AG04449 (cell line): Measurements from ENCODE around the gene SMOC1.

ENCODE experiments used
- CTCF ChIA-PET: fragments of 350-600 bp; formaldehyde crosslinking; extraction: SDS; loops from one replicate; lab custom pipeline; 2021; ENCODE audit warnings: antibody characterized with exemption; lab: Yijun Ruan, JAX
- POLR2A ChIA-PET: fragments of 400-600, 350-600 bp; formaldehyde crosslinking; extraction: SDS; loops from one replicate; lab custom pipeline; 2020; ENCODE audit warnings: antibody characterized with exemption, inconsistent platforms; lab: Yijun Ruan, JAX
- DNase-seq: peaks from one replicate; pipeline ENCODE4 v3.0.0-alpha.2; 2010; ENCODE audit warnings: low read depth, low spot score
- H3K4me3 ChIP-seq: 2 replicates; pipeline ENCODE4 v1.5.1; 2011; ENCODE audit warnings: low read depth, mild to moderate bottlenecking, control low read depth, low read length
- TF ChIP-seq, protein P1 (sequence below): IDR thresholded peaks from one replicate; pipeline ENCODE4 v1.5.1; 2011; ENCODE audit warnings: mild to moderate bottlenecking, moderate library complexity, low read length, control low read depth, inconsistent platforms; ENCODE audit not compliant: insufficient read depth; ENCODE audit errors: missing control alignments

The SMOC1 gene

DNA sequence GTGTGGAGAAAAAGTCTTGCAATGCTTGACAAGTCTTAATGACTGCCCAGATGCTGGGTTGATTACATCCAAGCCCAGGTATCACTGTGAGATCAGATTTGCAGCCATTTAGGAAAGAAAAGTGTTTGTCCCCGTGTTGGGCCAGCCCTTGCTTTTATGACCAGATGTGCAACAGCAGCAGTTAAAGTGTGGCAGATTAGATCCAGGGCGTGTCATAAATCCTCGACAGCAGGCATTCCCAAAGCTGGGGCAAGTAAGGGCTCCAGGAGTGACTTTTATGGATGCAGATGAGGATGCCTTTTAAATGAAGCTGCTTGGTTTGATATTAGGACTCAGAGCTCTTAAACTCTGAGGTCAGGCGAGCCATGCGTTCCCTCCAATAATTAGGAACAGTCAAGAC is 1.7 kb downstream of the SMOC1 start:
- ChIA-PET CTCF (interaction anchor here (1.6 kb wide), 1 partner anchor 9 kb away, joined by 4 read pairs; no protein-coding TSS in a partner anchor), POLR2A (no interaction called here)
- DNase-seq: no peak
- H3K4me3 ChIP-seq: no peak overlapping the region
- TF ChIP-seq, protein P1, sequence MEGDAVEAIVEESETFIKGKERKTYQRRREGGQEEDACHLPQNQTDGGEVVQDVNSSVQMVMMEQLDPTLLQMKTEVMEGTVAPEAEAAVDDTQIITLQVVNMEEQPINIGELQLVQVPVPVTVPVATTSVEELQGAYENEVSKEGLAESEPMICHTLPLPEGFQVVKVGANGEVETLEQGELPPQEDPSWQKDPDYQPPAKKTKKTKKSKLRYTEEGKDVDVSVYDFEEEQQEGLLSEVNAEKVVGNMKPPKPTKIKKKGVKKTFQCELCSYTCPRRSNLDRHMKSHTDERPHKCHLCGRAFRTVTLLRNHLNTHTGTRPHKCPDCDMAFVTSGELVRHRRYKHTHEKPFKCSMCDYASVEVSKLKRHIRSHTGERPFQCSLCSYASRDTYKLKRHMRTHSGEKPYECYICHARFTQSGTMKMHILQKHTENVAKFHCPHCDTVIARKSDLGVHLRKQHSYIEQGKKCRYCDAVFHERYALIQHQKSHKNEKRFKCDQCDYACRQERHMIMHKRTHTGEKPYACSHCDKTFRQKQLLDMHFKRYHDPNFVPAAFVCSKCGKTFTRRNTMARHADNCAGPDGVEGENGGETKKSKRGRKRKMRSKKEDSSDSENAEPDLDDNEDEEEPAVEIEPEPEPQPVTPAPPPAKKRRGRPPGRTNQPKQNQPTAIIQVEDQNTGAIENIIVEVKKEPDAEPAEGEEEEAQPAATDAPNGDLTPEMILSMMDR: no peak

DNA sequence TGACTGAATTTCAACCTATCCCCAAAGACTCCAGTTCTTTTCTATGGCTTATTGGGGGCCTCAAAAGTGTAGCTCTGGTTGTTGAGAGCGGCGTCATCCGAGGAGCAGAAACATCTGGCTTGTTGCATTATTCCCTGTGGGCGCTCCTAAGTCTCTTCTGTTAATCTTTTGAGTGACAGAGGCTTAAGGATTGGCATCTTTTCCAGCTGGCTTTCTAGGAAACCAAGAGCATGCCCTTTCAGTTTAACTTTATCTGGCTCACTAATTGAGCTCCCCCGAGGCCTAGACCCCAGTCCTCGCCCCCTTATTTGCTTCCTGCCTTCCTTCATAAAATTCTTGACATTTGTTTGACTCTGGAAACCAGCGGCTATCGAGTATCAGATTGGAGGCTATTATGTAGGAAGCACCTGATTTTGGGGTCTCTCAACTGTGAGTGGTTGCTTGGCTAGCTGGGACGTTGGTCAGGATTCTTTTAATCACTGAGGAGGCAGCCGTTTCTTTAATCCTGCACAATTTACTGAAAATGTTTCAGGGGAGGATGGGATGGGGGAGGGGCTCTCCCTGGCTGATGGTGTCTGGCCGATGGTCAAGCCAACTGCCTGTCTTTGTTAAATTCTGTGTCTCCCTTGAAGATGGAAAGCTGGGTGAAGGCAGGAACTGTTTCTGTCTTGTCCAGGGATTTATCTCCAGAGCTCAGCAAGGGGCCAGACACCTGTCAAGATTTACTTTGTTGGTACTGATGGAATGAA is 3.1 kb downstream of the SMOC1 start:
- POLR2A ChIA-PET: no interaction called here
- DNase-seq: no peak
- TF ChIP-seq, protein P1: no peak
- CTCF ChIA-PET: interaction anchor here (1.5 to 1.6 kb wide), 2 partner anchors 11 to 146 kb away, joined by 4 to 5 read pairs; no protein-coding TSS in a partner anchor
- no peak overlapping the region for H3K4me3 ChIP-seq

DNA sequence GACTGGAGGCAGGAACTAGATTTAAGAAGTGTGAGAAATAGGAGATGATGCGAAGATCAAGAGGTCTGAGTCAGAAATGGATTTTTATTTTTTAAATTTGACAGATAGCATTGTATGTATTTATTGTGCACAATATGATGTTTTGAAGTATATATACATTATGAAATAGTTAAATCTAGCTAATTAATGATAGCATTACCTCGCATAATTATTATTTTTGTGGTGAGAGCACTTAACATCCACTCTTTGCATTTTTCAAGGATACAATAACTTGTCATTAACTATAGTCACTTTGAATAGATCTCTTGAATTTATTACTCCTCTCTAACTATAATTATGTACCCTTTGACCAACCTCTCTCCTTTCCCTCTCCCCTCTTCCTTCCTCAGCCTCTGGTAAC is 3.7 kb downstream of the SMOC1 start:
- POLR2A ChIA-PET: no interaction called here

DNA sequence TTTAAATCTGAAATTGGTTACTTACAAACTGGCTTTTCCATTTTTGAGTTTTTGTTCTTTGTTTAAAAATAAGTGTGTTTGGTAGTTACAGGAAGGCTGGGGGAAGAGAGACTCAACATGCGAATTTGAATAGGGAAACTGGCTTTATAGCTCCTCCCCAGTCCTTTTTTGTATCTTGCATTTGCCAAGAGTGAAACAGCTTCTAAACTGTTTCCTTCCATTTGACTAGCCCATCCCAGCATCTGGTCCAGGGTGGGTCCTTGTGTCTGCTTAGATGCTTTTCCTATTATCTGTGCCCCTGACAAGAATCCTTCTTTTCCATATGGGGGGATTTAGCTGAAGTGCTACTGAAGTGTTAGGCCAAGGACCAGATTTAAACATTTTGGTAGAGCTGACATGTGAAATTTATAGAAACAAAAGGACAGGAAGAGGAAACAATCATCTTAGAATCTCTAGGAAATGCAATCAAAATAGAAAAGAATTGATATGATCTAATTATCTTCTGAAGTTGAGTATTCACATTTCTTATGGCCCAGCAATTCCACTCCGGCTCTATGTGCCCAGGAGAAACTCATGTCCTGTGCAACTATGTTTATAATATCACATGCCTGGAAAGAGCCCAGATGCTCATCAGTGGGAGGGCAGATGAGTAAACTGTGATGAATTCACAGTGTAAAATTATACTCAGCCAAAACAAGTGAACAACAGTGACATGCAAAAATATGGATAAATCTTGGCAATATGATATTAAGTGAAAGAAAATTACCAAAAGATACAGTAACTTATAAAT is 7.4 kb downstream of the SMOC1 start:
- CTCF ChIA-PET: no interaction called here
- no peak overlapping the region for H3K4me3 ChIP-seq
- POLR2A ChIA-PET: no interaction called here
- DNase-seq: no peak
- TF ChIP-seq, protein P1: no peak

More for the DNA sequence above, 3.7 kb downstream of the SMOC1 start:
- DNase-seq: no peak
- TF ChIP-seq, protein P1: no peak
- no peak overlapping the region for H3K4me3 ChIP-seq
- CTCF ChIA-PET: no interaction called here

DNA sequence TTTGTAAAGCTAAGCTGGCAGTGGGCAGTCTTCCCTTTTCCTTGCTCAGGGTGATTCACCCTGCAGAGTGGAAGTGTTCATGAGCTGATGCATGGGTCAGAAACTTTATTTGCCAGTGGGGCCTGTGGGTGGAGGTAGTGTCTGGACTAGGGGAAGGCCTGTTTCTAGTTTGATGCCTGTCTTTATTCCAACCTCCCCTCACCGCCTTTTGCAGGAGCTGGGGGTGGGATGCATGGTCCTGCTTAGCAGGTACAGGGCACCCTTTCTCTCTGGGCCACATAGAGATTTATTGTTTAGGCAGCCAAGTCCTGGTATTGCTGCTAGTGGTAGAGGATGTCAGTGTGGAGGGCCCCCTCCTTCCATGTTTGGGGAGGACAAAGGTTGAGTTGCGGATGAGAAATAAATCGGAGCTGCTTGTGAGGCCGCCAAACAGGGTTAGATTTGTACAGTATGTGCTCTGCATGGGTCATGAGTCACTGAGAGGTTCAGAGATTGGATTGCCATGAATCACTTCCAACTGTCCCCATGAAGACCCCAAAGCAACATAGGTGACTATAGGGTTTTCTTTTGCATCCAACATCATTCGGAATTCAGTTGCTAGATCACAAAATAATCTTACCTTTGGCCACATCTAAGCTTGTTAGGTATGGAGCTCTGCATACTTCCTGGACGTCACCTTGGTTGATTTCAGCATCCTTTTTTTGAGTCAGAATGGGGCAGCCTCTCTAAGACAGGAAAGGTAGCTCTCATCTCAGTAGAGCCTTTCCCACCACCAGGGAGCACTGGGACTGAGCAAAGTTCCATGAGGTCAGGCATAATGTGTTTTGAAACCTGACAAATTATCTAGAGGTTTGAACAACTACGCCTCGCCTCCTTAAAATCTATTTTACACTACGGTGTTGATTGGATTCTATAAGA is 8.8 kb downstream of the SMOC1 start:
- ChIA-PET CTCF (no interaction called here), POLR2A (no interaction called here)
- no peak overlapping the region for H3K4me3 ChIP-seq
- TF ChIP-seq, protein P1: no peak
- DNase-seq: no peak
